ENCODE results near the gene SNRNP48. TPM values are rescaled to one million over a fixed set of nuclear protein-coding genes. Genes with fewer than 3 reads are reported as not detected.

The SNRNP48 gene
- total and polyA plus RNA-seq, 4 experiments from 2014 or later, result 5.4 to 24.4 (median 17.5) TPM

- ChIA-PET CTCF (ENCODE audit: partially characterized antibody) (interaction anchor here (1.1 kb wide), 1 partner anchor 11 kb away, joined by 3 read pairs; no protein-coding TSS in a partner anchor), POLR2A (ENCODE audit: partially characterized antibody) (no interaction called here)
- Mint-ChIP-seq H3K27me3 (peaks cover 9 to 15% of the 10 kb centered on the region in 2 donors), H3K36me3 (no peaks in the 10 kb centered on the region), H3K4me1 (no peaks in the 10 kb centered on the region), H3K27ac (no peak overlapping the region), H3K4me3 (no peak overlapping the region), H3K9me3 (no peaks in the 10 kb centered on the region)
- Histone ChIP-seq H3K9me3 (ENCODE audit: control insufficient read depth in 1 of 2, low read length in 2 of 2) (no peaks in the 10 kb centered on the region), H3K4me1 (ENCODE audit: insufficient read depth, low read length) (no peaks in the 10 kb centered on the region), H3K27me3 (ENCODE audit: insufficient read depth, low read length) (no peaks in the 10 kb centered on the region), H3K27ac (ENCODE audit: low read depth, low read length) (no peak overlapping the region), H3K4me3 (ENCODE audit: low read length in 2 of 2) (no peak overlapping the region), H3K36me3 (ENCODE audit: insufficient read depth, low read length) (no peaks in the 10 kb centered on the region)
- intact Hi-C loops (cut with micrococcal nuclease), result no loop called here
- DNase-seq, result no peak
Measured at GRCh38 chr6:7624796-7625710, 35.1 kb downstream of the SNRNP48 start.

GRCh38 chr6:7628479-7628878, 38.5 kb downstream of the SNRNP48 start:
- POLR2A ChIA-PET (ENCODE audit: partially characterized antibody), result no interaction called here

GRCh38 chr6:7628909-7629308, 38.9 kb downstream of the SNRNP48 start:
- ChIA-PET CTCF (ENCODE audit: partially characterized antibody) (no interaction called here), POLR2A (ENCODE audit: partially characterized antibody) (no interaction called here)
- Mint-ChIP-seq H3K27ac (no peak overlapping the region), H3K9me3 (no peaks in the 10 kb centered on the region), H3K4me1 (no peaks in the 10 kb centered on the region), H3K36me3 (no peaks in the 10 kb centered on the region), H3K27me3 (peaks cover 7 to 12% of the 10 kb centered on the region in 2 donors), H3K4me3 (no peak overlapping the region)
- Histone ChIP-seq H3K9me3 (ENCODE audit: control insufficient read depth in 1 of 2, low read length in 2 of 2) (no peaks in the 10 kb centered on the region), H3K4me3 (ENCODE audit: low read length in 2 of 2) (no peak overlapping the region), H3K27ac (ENCODE audit: low read depth, low read length) (no peak overlapping the region), H3K27me3 (ENCODE audit: insufficient read depth, low read length) (no peaks in the 10 kb centered on the region), H3K4me1 (ENCODE audit: insufficient read depth, low read length) (no peaks in the 10 kb centered on the region), H3K36me3 (ENCODE audit: insufficient read depth, low read length) (no peaks in the 10 kb centered on the region)
- DNase-seq, result no peak
- intact Hi-C loops (cut with micrococcal nuclease), result no loop called here

More at GRCh38 chr6:7628479-7628878, 38.5 kb downstream of the SNRNP48 start:
- H3K9me3 Mint-ChIP-seq, result no peaks in the 10 kb centered on the region
- intact Hi-C loops (cut with micrococcal nuclease), result no loop called here
- H3K4me1 Mint-ChIP-seq, result no peaks in the 10 kb centered on the region
- Histone ChIP-seq H3K27me3 (ENCODE audit: insufficient read depth, low read length) (no peaks in the 10 kb centered on the region), H3K27ac (ENCODE audit: low read depth, low read length) (no peak overlapping the region), H3K4me3 (ENCODE audit: low read length in 2 of 2) (no peak overlapping the region), H3K9me3 (ENCODE audit: control insufficient read depth in 1 of 2, low read length in 2 of 2) (no peaks in the 10 kb centered on the region), H3K36me3 (ENCODE audit: insufficient read depth, low read length) (no peaks in the 10 kb centered on the region), H3K4me1 (ENCODE audit: insufficient read depth, low read length) (no peaks in the 10 kb centered on the region)
- H3K36me3 Mint-ChIP-seq, result no peaks in the 10 kb centered on the region
- H3K4me3 Mint-ChIP-seq, result no peak overlapping the region
- CTCF ChIA-PET (ENCODE audit: partially characterized antibody), result no interaction called here
- peaks cover 8 to 12% of the 10 kb centered on the region in 2 donors for H3K27me3 Mint-ChIP-seq
- DNase-seq, result no peak
- no peak overlapping the region for H3K27ac Mint-ChIP-seq

GRCh38 chr6:7629321-7629720, 39.3 kb downstream of the SNRNP48 start:
- no peaks in the 10 kb centered on the region for H3K9me3 ChIP-seq (ENCODE audit: control insufficient read depth in 1 of 2, low read length in 2 of 2)
- H3K27me3 Mint-ChIP-seq, result peaks cover 7 to 12% of the 10 kb centered on the region in 2 donors
- ChIA-PET POLR2A (ENCODE audit: partially characterized antibody) (no interaction called here), CTCF (ENCODE audit: partially characterized antibody) (no interaction called here)
- no peaks in the 10 kb centered on the region for H3K36me3 Mint-ChIP-seq
- H3K27me3 ChIP-seq (ENCODE audit: insufficient read depth, low read length), result no peaks in the 10 kb centered on the region
- no peaks in the 10 kb centered on the region for H3K36me3 ChIP-seq (ENCODE audit: insufficient read depth, low read length)
- no peak overlapping the region for H3K4me3 Mint-ChIP-seq
- no peak for DNase-seq
- H3K27ac Mint-ChIP-seq, result no peak overlapping the region
- no peak overlapping the region for H3K27ac ChIP-seq (ENCODE audit: low read depth, low read length)
- no peaks in the 10 kb centered on the region for H3K9me3 Mint-ChIP-seq
- intact Hi-C loops (cut with micrococcal nuclease), result no loop called here
- H3K4me3 ChIP-seq (ENCODE audit: low read length in 2 of 2), result no peak overlapping the region
- no peaks in the 10 kb centered on the region for H3K4me1 Mint-ChIP-seq
- no peaks in the 10 kb centered on the region for H3K4me1 ChIP-seq (ENCODE audit: insufficient read depth, low read length)

- no peak for DNase-seq
- Histone ChIP-seq H3K4me1 (ENCODE audit: insufficient read depth, low read length) (no peaks in the 10 kb centered on the region), H3K27me3 (ENCODE audit: insufficient read depth, low read length) (no peaks in the 10 kb centered on the region), H3K9me3 (ENCODE audit: control insufficient read depth in 1 of 2, low read length in 2 of 2) (no peaks in the 10 kb centered on the region), H3K27ac (ENCODE audit: low read depth, low read length) (no peak overlapping the region), H3K4me3 (ENCODE audit: low read length in 2 of 2) (no peak overlapping the region), H3K36me3 (ENCODE audit: insufficient read depth, low read length) (no peaks in the 10 kb centered on the region)
- no peaks in the 10 kb centered on the region for H3K36me3 Mint-ChIP-seq
- intact Hi-C loops (cut with micrococcal nuclease), result no loop called here
- POLR2A ChIA-PET (ENCODE audit: partially characterized antibody), result no interaction called here
- H3K27ac Mint-ChIP-seq, result no peak overlapping the region
- H3K4me1 Mint-ChIP-seq, result no peaks in the 10 kb centered on the region
- peaks cover 7 to 8% of the 10 kb centered on the region in 2 donors for H3K27me3 Mint-ChIP-seq
- CTCF ChIA-PET (ENCODE audit: partially characterized antibody), result interaction anchor here (1.5 kb wide), 1 partner anchor 13 kb away, joined by 5 read pairs; no protein-coding TSS in a partner anchor
- no peaks in the 10 kb centered on the region for H3K9me3 Mint-ChIP-seq
- H3K4me3 Mint-ChIP-seq, result no peak overlapping the region
Measured at GRCh38 chr6:7630792-7631191, 40.8 kb downstream of the SNRNP48 start.

GRCh38 chr6:7631466-7631865, 41.5 kb downstream of the SNRNP48 start:
- H3K27ac Mint-ChIP-seq, result no peak overlapping the region
- no peak overlapping the region for H3K4me3 ChIP-seq (ENCODE audit: low read length in 2 of 2)
- H3K4me1 ChIP-seq (ENCODE audit: insufficient read depth, low read length), result no peaks in the 10 kb centered on the region
- H3K36me3 ChIP-seq (ENCODE audit: insufficient read depth, low read length), result no peaks in the 10 kb centered on the region
- intact Hi-C loops (cut with micrococcal nuclease), result no loop called here
- H3K27me3 Mint-ChIP-seq, result peaks cover 7 to 8% of the 10 kb centered on the region in 2 donors
- no peaks in the 10 kb centered on the region for H3K9me3 Mint-ChIP-seq
- H3K9me3 ChIP-seq (ENCODE audit: control insufficient read depth in 1 of 2, low read length in 2 of 2), result no peaks in the 10 kb centered on the region
- no peak overlapping the region for H3K27ac ChIP-seq (ENCODE audit: low read depth, low read length)
- no peak for DNase-seq
- ChIA-PET POLR2A (ENCODE audit: partially characterized antibody) (no interaction called here), CTCF (ENCODE audit: partially characterized antibody) (no interaction called here)
- no peaks in the 10 kb centered on the region for H3K4me1 Mint-ChIP-seq
- no peaks in the 10 kb centered on the region for H3K36me3 Mint-ChIP-seq
- H3K4me3 Mint-ChIP-seq, result no peak overlapping the region
- no peaks in the 10 kb centered on the region for H3K27me3 ChIP-seq (ENCODE audit: insufficient read depth, low read length)

- H3K4me3 ChIP-seq (ENCODE audit: low read length in 2 of 2), result no peak overlapping the region
- intact Hi-C loops (cut with micrococcal nuclease), result no loop called here
- H3K4me1 Mint-ChIP-seq, result no peaks in the 10 kb centered on the region
- no peak overlapping the region for H3K4me3 Mint-ChIP-seq
- H3K27ac ChIP-seq (ENCODE audit: low read depth, low read length), result no peak overlapping the region
- POLR2A ChIA-PET (ENCODE audit: partially characterized antibody), result no interaction called here
- H3K36me3 Mint-ChIP-seq, result no peaks in the 10 kb centered on the region
- H3K36me3 ChIP-seq (ENCODE audit: insufficient read depth, low read length), result no peaks in the 10 kb centered on the region
- no peak overlapping the region for H3K27ac Mint-ChIP-seq
- H3K9me3 ChIP-seq (ENCODE audit: control insufficient read depth in 1 of 2, low read length in 2 of 2), result no peaks in the 10 kb centered on the region
- peaks cover 7 to 9% of the 10 kb centered on the region in 2 donors for H3K27me3 Mint-ChIP-seq
- H3K4me1 ChIP-seq (ENCODE audit: insufficient read depth, low read length), result no peaks in the 10 kb centered on the region
- CTCF ChIA-PET (ENCODE audit: partially characterized antibody), result no interaction called here
- no peak for DNase-seq
- no peaks in the 10 kb centered on the region for H3K27me3 ChIP-seq (ENCODE audit: insufficient read depth, low read length)
- no peaks in the 10 kb centered on the region for H3K9me3 Mint-ChIP-seq
Measured at GRCh38 chr6:7632501-7633290, 42.7 kb downstream of the SNRNP48 start.
